Liver (tissue), 3 donors: ENCODE results near the gene ZNF329.

Experiments
- ATF3 ChIP-seq: IDR thresholded peaks from 2 replicates; pipeline ENCODE4 v1.6.1; 2016; ENCODE audit warnings: antibody characterized with exemption
- CTCF ChIP-seq: fragments of 150-350 bp; IDR thresholded peaks from 2 replicates; pipeline ENCODE4 v1.5.1; 2017; ENCODE audit warnings: improper control_type of control experiment, low read depth, low read length; ENCODE audit not compliant: missing input control
- EGR1 ChIP-seq, 2 donors: IDR thresholded peaks; 2 replicates each; pipeline ENCODE4 v1.6.1; 2016 to 2018; ENCODE audit warnings: antibody characterized with exemption in 2 of 2, low read depth in 2 of 2
- FOXA1 ChIP-seq: IDR thresholded peaks from 2 replicates; pipeline ENCODE4 v1.6.1; 2016; ENCODE audit warnings: antibody characterized with exemption
- FOXA2 ChIP-seq: IDR thresholded peaks from 2 replicates; pipeline ENCODE4 v1.6.1; 2016; ENCODE audit warnings: antibody characterized with exemption
- GABPA ChIP-seq, 2 donors: IDR thresholded peaks in 1 of 2; conservative IDR thresholded peaks in 1 of 2; 2 replicates each; pipeline ENCODE4 v1.6.1; 2016; ENCODE audit warnings: antibody characterized with exemption in 2 of 2, mild to moderate bottlenecking in 1 of 2, moderate library complexity in 1 of 2
- JUND ChIP-seq, 2 donors: IDR thresholded peaks; 2 replicates each; pipeline ENCODE4 v1.6.1; 2016; ENCODE audit warnings: antibody characterized with exemption in 2 of 2
- MAX ChIP-seq: IDR thresholded peaks from 2 replicates; pipeline ENCODE4 v1.6.1; 2016; ENCODE audit warnings: antibody characterized with exemption
- NR2F2 ChIP-seq: IDR thresholded peaks from 2 replicates; pipeline ENCODE4 v1.6.1; 2016; ENCODE audit warnings: antibody characterized with exemption
- RAD21 ChIP-seq, 2 donors: IDR thresholded peaks; 2 replicates each; pipeline ENCODE4 v1.6.1; 2016; ENCODE audit warnings: antibody characterized with exemption in 2 of 2, mild to moderate bottlenecking in 2 of 2
- REST ChIP-seq: IDR thresholded peaks from 2 replicates; pipeline ENCODE4 v1.6.1; 2016; ENCODE audit warnings: antibody characterized with exemption, mild to moderate bottlenecking
- RXRA ChIP-seq, 2 donors: IDR thresholded peaks; 2 replicates each; pipeline ENCODE4 v1.6.1; 2017 to 2018; ENCODE audit warnings: antibody characterized with exemption in 2 of 2, mild to moderate bottlenecking in 1 of 2
- SP1 ChIP-seq: IDR thresholded peaks from 2 replicates; pipeline ENCODE4 v1.6.1; 2018; ENCODE audit warnings: antibody characterized with exemption, mild to moderate bottlenecking
- TAF1 ChIP-seq: conservative IDR thresholded peaks from 2 replicates; pipeline ENCODE4 v1.6.1; 2016; ENCODE audit warnings: antibody characterized with exemption, mild to moderate bottlenecking
- donor health status: healthy.
- donor health status: healthy.

- no peak for TF ChIP-seq CTCF
- TF ChIP-seq RAD21 (IDR thresholded peaks at IDR 0.05): no peak
- no peak for TF ChIP-seq TAF1
- no peak for TF ChIP-seq FOXA1
- no peak for TF ChIP-seq FOXA2
- no peak for TF ChIP-seq MAX
- no peak for TF ChIP-seq SP1
- TF ChIP-seq REST: no peak
- TF ChIP-seq NR2F2: no peak
- TF ChIP-seq GABPA (IDR thresholded peaks at IDR 0.05 in 1 of 2, conservative IDR thresholded peaks at IDR 0.05 in 1 of 2): no peak
- no peak for TF ChIP-seq JUND (IDR thresholded peaks at IDR 0.05)
- no peak for TF ChIP-seq ATF3
- TF ChIP-seq RXRA (IDR thresholded peaks at IDR 0.05): no peak
- no peak for TF ChIP-seq EGR1 (IDR thresholded peaks at IDR 0.05; ENCODE audit: low read depth in 2 of 2)
Measured at GRCh38 chr19:58129284-58129683, 21.3 kb downstream of the ZNF329 start.
